Adrenal gland (tissue), 12 donors: ENCODE results near the gene FLT1. TPM values are rescaled to one million over a fixed set of nuclear protein-coding genes. Genes with fewer than 3 reads are reported as not detected.

Experiments used
- DNase-seq, 7 donors: peaks; one replicate each; pipeline ENCODE4 v3.0.0-alpha.2; 2019 to 2020
- H3K27ac ChIP-seq, 5 donors: fragments of 200-600 bp; sonication (generic) in 4 of 5; 1 replicate in 3 of 5; 2 replicates in 2 of 5; pipeline versions ENCODE4 v1.5.1 to v1.8.0; 2016 to 2020; ENCODE audit warnings: mild to moderate bottlenecking in 1 of 5
- H3K27me3 ChIP-seq: fragments of 200-600 bp; 2 replicates; pipeline ENCODE4 v1.8.0; 2021
- H3K36me3 ChIP-seq, 2 donors: fragments of 200-600 bp; replicated peaks in 1 of 2; 1 replicate in 1 of 2; 2 replicates in 1 of 2; pipeline versions ENCODE4 v1.5.1 to v1.8.0; 2018 to 2022
- H3K4me1 ChIP-seq, 2 donors: fragments of 200-600 bp; replicated peaks in 1 of 2; 1 replicate in 1 of 2; 2 replicates in 1 of 2; pipeline versions ENCODE4 v1.5.1 to v1.8.0; 2018 to 2021
- H3K4me3 ChIP-seq, 4 donors: fragments of 200-600 bp; sonication (generic) in 3 of 4; one replicate each; pipeline ENCODE4 v1.5.1; 2016 to 2018
- H3K9me3 ChIP-seq, 3 donors: fragments of 200-600 bp; sonication (generic) in 1 of 3; replicated peaks in 1 of 3; 1 replicate in 2 of 3; 2 replicates in 1 of 3; pipeline versions ENCODE4 v1.5.1 to v1.8.0; 2016 to 2021
- POLR2A ChIP-seq, 2 donors: fragments of 450-650 bp; IDR thresholded peaks; one replicate each; pipeline ENCODE4 v1.6.1; 2017; ENCODE audit warnings: antibody characterized with exemption in 2 of 2, mild to moderate bottlenecking in 2 of 2, moderate library complexity in 1 of 2
- WGBS, 4 donors: extraction: QIAGEN DNeasy Blood & Tissue Kit in 2 of 4; methylation state at CpG; one replicate each; pipeline versions ENCODE4 v1.1.5 to v1.1.7; 2013 to 2017; 5-methylcytosine and 5-hydroxymethylcytosine counted together
- intact Hi-C, 2 donors: fragments of 100-400 bp; cut with DNase I; formaldehyde crosslinking; loops; one replicate each; pipeline versions ENCODE4 v1.14.1 to v1.15.0; 2022 to 2023
- polyA plus RNA-seq, 3 donors: library from polyadenylated mRNA; stranded (reverse); fragments of 200-250 nt in 2 of 3; fragments of 350-450 nt in 1 of 3; fragmentation: Illumina TruSeq in 1 of 3; extraction: RNeasy Lipid Tissue Mini Kit (QIAGEN cat#74804) in 1 of 3; gene quantifications; one replicate each; pipeline ENCODE4 v1.2.3, GENCODE V29; 2013 to 2014
- total RNA-seq, 9 donors: library from RNA; depleted of rRNA in 4 of 9; stranded (reverse); fragments of >200 nt in 4 of 9; fragments of 120-200 nt in 1 of 9; fragmentation: NEBNext Ultra II Directional in 1 of 9; extraction: Animal tissue kit (Norgen Biotek cat#: 25700) in 1 of 9; gene quantifications; one replicate each; pipeline versions ENCODE4 v1.1.0 to v1.2.4, GENCODE V29; 2013 to 2023
- TF ChIP-seq, protein P1 (sequence below), 6 experiments: fragments of 450-650 bp in 4 of 6; fragments of 200-600 bp in 2 of 6; sonication (generic) in 1 of 6; IDR thresholded peaks; 1 replicate in 5 of 6; 2 replicates in 1 of 6; pipeline versions ENCODE4 v1.5.1 to v1.8.0; 2016 to 2021; ENCODE audit warnings: antibody characterized with exemption in 6 of 6, mild to moderate bottlenecking in 2 of 6, moderate library complexity in 1 of 6
- donor health status: healthy with polysubstance abuse.
- donor health status: Bipolar disorder and iron deficiency.
- donor health status: DM: yes; HTN: yes; CAD: no.
- donor health status: DM: no; HTN: no; CAD: no.
- donor health status: DM: no; HTN: no; CAD: no.
- donor health status: DM: yes; HTN: yes; CAD: no.

Gene FLT1
- total and polyA plus RNA-seq, 12 donors, result 2.7 to 55.9 (median 24.2) TPM

DNA sequence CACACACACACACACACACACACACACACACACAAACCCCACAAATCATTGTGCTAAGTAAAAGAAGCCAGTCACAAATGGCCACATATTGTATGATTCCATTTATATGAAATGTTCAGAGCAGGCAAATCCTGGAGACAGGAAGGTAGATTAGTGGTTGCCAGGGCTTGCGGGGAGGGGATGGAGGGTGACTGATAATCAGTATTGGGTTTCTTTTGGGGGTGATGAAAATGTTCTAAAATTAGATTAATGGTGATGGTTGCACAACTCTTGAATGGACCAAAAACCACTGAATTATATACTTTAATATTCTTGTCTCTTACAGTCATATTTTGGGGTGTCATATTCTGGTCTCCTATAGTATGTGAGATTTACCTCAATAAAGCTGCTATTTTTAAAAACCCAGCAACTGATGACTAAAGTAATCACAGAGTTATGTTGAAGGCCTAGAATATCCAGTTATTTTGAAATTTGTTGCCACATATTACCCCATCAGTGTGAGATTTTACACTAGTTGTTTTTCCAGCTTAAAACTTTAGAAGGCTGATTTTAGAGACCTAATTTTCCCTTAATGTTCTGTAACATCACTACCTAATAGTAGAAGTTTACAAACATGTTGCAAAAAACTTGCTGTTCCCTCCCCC, 20.3 kb downstream of the FLT1 start:
- 83 to 100% (median 91%) methylated on average over 1 of the region's 1 CpG for whole genome bisulfite sequencing, 4 donors
- no peak for TF ChIP-seq POLR2A (IDR thresholded peaks at IDR 0.05)
- TF ChIP-seq, protein P1, sequence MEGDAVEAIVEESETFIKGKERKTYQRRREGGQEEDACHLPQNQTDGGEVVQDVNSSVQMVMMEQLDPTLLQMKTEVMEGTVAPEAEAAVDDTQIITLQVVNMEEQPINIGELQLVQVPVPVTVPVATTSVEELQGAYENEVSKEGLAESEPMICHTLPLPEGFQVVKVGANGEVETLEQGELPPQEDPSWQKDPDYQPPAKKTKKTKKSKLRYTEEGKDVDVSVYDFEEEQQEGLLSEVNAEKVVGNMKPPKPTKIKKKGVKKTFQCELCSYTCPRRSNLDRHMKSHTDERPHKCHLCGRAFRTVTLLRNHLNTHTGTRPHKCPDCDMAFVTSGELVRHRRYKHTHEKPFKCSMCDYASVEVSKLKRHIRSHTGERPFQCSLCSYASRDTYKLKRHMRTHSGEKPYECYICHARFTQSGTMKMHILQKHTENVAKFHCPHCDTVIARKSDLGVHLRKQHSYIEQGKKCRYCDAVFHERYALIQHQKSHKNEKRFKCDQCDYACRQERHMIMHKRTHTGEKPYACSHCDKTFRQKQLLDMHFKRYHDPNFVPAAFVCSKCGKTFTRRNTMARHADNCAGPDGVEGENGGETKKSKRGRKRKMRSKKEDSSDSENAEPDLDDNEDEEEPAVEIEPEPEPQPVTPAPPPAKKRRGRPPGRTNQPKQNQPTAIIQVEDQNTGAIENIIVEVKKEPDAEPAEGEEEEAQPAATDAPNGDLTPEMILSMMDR (IDR thresholded peaks at IDR 0.05), result no peak
- Histone ChIP-seq H3K27me3 (no peaks in the 10 kb centered on the region), H3K4me3 (no peak overlapping the region), H3K36me3 (no peaks in the 10 kb centered on the region), H3K9me3 (no peaks in the 10 kb centered on the region), H3K4me1 (peaks cover 0 to 10% of the 10 kb centered on the region in 2 donors), H3K27ac (no peak overlapping the region)
- intact Hi-C loops, result no loop called here
- no peak for DNase-seq

DNA sequence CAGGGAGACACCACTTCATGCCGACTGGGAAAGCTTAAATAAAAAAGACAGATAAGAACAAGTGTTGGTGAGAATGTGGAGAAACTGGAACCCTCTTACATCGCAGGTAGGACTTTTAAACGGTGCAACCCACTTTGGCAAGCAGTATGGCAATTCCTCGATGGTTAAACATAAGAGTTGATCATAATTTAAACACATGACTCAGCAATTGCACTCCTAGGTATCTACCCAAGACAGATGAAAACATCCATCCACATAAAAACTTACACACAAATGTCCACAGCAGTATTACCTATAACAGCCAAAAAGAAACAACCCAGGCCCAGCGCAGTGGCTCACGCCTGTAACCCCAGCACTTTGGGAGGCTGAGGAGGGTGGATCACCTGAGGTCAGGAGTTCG, 21.9 kb downstream of the FLT1 start:
- Histone ChIP-seq H3K36me3 (no peaks in the 10 kb centered on the region), H3K4me1 (peaks cover 0 to 10% of the 10 kb centered on the region in 2 donors), H3K9me3 (no peaks in the 10 kb centered on the region), H3K27me3 (no peaks in the 10 kb centered on the region), H3K27ac (no peak overlapping the region), H3K4me3 (no peak overlapping the region)
- TF ChIP-seq POLR2A (IDR thresholded peaks at IDR 0.05), result no peak
- TF ChIP-seq, protein P1 (IDR thresholded peaks at IDR 0.05), result no peak
- 78 to 91% (median 87%) methylated on average over 7 of the region's 7 CpGs for WGBS, 4 donors
- intact Hi-C loops, result no loop called here
- no peak for DNase-seq

DNA sequence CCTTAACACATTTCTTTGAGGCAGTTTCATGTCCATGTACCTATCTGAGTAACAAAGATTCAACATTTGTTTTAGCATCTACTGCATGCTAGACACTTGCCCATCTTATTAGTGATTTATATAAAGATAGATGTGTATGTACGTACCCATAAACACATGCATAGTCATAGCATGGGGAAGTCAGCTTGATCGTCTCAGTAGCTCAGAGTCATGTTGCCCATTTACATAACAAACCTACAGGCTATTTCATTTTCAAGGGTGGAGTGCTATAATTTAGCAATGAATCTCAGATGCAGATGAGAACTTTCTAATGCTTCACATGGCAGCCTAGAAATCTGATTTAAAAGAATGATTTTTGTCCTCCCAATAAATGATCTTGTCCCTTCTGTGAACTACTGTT, 23.5 kb downstream of the FLT1 start:
- TF ChIP-seq POLR2A (IDR thresholded peaks at IDR 0.05), result no peak
- TF ChIP-seq, protein P1 (IDR thresholded peaks at IDR 0.05), result no peak
- Histone ChIP-seq H3K36me3 (no peaks in the 10 kb centered on the region), H3K4me3 (no peak overlapping the region), H3K9me3 (no peaks in the 10 kb centered on the region), H3K27me3 (no peaks in the 10 kb centered on the region), H3K4me1 (peaks cover 0 to 8% of the 10 kb centered on the region in 2 donors), H3K27ac (no peak overlapping the region)
- DNase-seq, result no peak
- 74 to 84% (median 82%) methylated on average over 2 of the region's 2 CpGs for WGBS, 4 donors
- intact Hi-C loops, result no loop called here

DNA sequence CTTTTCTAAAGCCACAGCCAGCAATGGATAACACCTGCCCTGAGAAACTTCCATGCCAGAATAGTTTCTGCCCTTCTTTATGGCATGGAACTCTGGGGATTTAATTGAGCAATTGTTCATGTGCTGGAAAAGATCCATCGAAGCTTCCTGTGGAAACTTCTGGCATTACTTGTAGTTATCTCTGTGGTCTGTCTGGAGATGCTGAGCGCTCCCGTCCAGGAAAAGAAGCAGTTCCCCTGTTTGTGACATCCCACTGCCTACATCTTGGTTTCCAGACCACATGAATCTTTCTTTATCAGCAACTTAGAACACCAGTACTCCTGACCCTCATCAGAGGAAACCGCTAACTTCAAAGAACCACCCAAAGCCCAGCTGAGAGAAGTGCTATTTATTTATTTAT, 24.6 kb downstream of the FLT1 start:
- H3K9me3 ChIP-seq, result no peaks in the 10 kb centered on the region
- no peak overlapping the region for H3K27ac ChIP-seq
- no peak overlapping the region for H3K4me3 ChIP-seq
- H3K27me3 ChIP-seq, result no peaks in the 10 kb centered on the region
- TF ChIP-seq POLR2A (IDR thresholded peaks at IDR 0.05), result no peak
- TF ChIP-seq, protein P1 (IDR thresholded peaks at IDR 0.05), result peak in 1 of 6 experiments; percentile 4
- intact Hi-C loops, result no loop called here
- peak in 1 of 7 donors; percentile 16 for DNase-seq
- H3K36me3 ChIP-seq, result no peaks in the 10 kb centered on the region
- H3K4me1 ChIP-seq, result no peaks in the 10 kb centered on the region
- 67 to 76% (median 75%) methylated on average over 4 of the region's 4 CpGs for WGBS, 4 donors
